NCI-H187 (cell line): Measurements from ENCODE around the gene GSTM5.
"Not testable (repeated sequence)": the region's sequence is repeated elsewhere in the genome, so short reads cannot be mapped to it uniquely, and the experiment has no call there.

ENCODE experiments used
- DNase-seq, 2 experiments: peaks; one replicate each; lab custom pipeline; 2025; lab: John Stamatoyannopoulos, UW

Gene GSTM5

GRCh38 chr1:109697066-109697465, 15.0 kb upstream of the GSTM5 start:
- DNase-seq = no peak

GRCh38 chr1:109697861-109698260, 14.2 kb upstream of the GSTM5 start:
- not testable (repeated sequence) for DNase-seq

- DNase-seq = not testable (repeated sequence)
These were observed 9.1 kb upstream of the GSTM5 start for GRCh38 chr1:109702940-109703339.

GRCh38 chr1:109704173-109704572, 7.9 kb upstream of the GSTM5 start:
- no peak for DNase-seq

GRCh38 chr1:109705411-109705810, 6.6 kb upstream of the GSTM5 start:
- no peak for DNase-seq

- not testable (repeated sequence) for DNase-seq
These were observed 3.1 kb upstream of the GSTM5 start for GRCh38 chr1:109708949-109709348.

- DNase-seq = not testable (repeated sequence)
These were observed 2.2 kb upstream of the GSTM5 start for GRCh38 chr1:109709822-109710221.

- DNase-seq = no peak
These were observed 342 bp downstream of the GSTM5 start for GRCh38 chr1:109712321-109712864.

- no peak for DNase-seq
These were observed 1.6 kb downstream of the GSTM5 start for GRCh38 chr1:109713636-109714035.

- no peak for DNase-seq
These were observed 2.8 kb downstream of the GSTM5 start for GRCh38 chr1:109714661-109715372.

GRCh38 chr1:109716121-109716520, 4.1 kb downstream of the GSTM5 start:
- no peak for DNase-seq

- DNase-seq = no peak
These were observed 4.6 kb downstream of the GSTM5 start for GRCh38 chr1:109716570-109717090.

- DNase-seq = no peak
These were observed 5.7 kb downstream of the GSTM5 start for GRCh38 chr1:109717729-109718128.

GRCh38 chr1:109718495-109718894, 6.4 kb downstream of the GSTM5 start:
- DNase-seq = no peak

GRCh38 chr1:109719337-109719837, 7.3 kb downstream of the GSTM5 start:
- no peak for DNase-seq

GRCh38 chr1:109721042-109721441, 9.0 kb downstream of the GSTM5 start:
- no peak for DNase-seq

GRCh38 chr1:109721971-109722370, 9.9 kb downstream of the GSTM5 start:
- DNase-seq = no peak

- no peak for DNase-seq
These were observed 11.0 kb downstream of the GSTM5 start for GRCh38 chr1:109722908-109723691.

- no peak for DNase-seq
These were observed 12.9 kb downstream of the GSTM5 start for GRCh38 chr1:109724933-109725332.

GRCh38 chr1:109725510-109725909, 13.5 kb downstream of the GSTM5 start:
- DNase-seq = no peak

GRCh38 chr1:109726007-109726406, 14.0 kb downstream of the GSTM5 start:
- no peak for DNase-seq

GRCh38 chr1:109726728-109727373, 14.8 kb downstream of the GSTM5 start:
- DNase-seq = no peak
